Brain microvascular endothelial cell (primary cell): ENCODE measurements around the gene OPHN1.

Source experiments
- DNase-seq: peaks from one replicate; pipeline ENCODE4 v3.0.0-alpha.2; 2020
- H3K27ac ChIP-seq: fragments of 250-450 bp; sonication (Bioruptor Pico); 2 replicates; pipeline ENCODE4 v1.5.1; 2020; ENCODE audit warnings: mild to moderate bottlenecking, moderate library complexity
- H3K27me3 ChIP-seq: fragments of 250-450 bp; sonication (Bioruptor Pico); replicated peaks from 2 replicates; pipeline ENCODE4 v1.5.1; 2020; ENCODE audit warnings: mild to moderate bottlenecking
- H3K36me3 ChIP-seq: fragments of 250-450 bp; sonication (Bioruptor Pico); replicated peaks from 2 replicates; pipeline ENCODE4 v1.5.1; 2020; ENCODE audit warnings: mild to moderate bottlenecking
- H3K4me3 ChIP-seq: 2 replicates; pipeline ENCODE4 v1.5.1; 2011; ENCODE audit warnings: low read depth, mild to moderate bottlenecking, control low read depth, low read length, moderate library complexity
- in situ Hi-C: cut with HindIII; loops from 2 replicates; pipeline ENCODE4 v1.10.0; 2017; ENCODE audit warnings: low sequenced_read_pairs, low pct_ligation_motif_present
- TF ChIP-seq, protein P1 (sequence below): IDR thresholded peaks from 2 replicates; pipeline ENCODE4 v1.5.1; 2011; ENCODE audit warnings: low read depth, mild to moderate bottlenecking, moderate library complexity, low read length, control low read depth, inconsistent platforms; ENCODE audit errors: missing control alignments

The OPHN1 gene

DNA sequence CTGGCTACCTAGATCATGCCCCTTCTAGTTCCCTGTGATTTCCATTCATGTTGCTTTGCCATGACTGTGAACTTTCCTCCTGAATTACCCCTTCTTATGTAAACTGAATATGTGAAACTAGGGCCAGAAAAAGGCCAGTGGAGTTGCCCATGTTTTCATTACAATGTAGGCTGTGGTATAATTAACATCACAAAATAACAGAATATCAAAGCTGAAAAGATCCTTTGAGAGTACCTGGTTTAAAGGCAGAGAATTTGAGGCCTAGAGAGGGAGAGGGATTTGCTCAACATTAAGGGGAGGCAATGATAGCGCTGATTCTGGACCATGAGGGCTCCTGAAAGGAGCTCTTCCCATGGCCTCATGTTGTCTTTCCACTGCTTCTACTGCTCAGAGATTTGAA is 392.2 kb downstream of the OPHN1 start:
- in situ Hi-C loops, result no loop called here
- no peaks in the 10 kb centered on the region for H3K36me3 ChIP-seq
- H3K27ac ChIP-seq, result no peak overlapping the region
- no peaks in the 10 kb centered on the region for H3K27me3 ChIP-seq
- DNase-seq, result no peak
- H3K4me3 ChIP-seq, result no peak overlapping the region
- TF ChIP-seq, protein P1, sequence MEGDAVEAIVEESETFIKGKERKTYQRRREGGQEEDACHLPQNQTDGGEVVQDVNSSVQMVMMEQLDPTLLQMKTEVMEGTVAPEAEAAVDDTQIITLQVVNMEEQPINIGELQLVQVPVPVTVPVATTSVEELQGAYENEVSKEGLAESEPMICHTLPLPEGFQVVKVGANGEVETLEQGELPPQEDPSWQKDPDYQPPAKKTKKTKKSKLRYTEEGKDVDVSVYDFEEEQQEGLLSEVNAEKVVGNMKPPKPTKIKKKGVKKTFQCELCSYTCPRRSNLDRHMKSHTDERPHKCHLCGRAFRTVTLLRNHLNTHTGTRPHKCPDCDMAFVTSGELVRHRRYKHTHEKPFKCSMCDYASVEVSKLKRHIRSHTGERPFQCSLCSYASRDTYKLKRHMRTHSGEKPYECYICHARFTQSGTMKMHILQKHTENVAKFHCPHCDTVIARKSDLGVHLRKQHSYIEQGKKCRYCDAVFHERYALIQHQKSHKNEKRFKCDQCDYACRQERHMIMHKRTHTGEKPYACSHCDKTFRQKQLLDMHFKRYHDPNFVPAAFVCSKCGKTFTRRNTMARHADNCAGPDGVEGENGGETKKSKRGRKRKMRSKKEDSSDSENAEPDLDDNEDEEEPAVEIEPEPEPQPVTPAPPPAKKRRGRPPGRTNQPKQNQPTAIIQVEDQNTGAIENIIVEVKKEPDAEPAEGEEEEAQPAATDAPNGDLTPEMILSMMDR, result no peak

DNA sequence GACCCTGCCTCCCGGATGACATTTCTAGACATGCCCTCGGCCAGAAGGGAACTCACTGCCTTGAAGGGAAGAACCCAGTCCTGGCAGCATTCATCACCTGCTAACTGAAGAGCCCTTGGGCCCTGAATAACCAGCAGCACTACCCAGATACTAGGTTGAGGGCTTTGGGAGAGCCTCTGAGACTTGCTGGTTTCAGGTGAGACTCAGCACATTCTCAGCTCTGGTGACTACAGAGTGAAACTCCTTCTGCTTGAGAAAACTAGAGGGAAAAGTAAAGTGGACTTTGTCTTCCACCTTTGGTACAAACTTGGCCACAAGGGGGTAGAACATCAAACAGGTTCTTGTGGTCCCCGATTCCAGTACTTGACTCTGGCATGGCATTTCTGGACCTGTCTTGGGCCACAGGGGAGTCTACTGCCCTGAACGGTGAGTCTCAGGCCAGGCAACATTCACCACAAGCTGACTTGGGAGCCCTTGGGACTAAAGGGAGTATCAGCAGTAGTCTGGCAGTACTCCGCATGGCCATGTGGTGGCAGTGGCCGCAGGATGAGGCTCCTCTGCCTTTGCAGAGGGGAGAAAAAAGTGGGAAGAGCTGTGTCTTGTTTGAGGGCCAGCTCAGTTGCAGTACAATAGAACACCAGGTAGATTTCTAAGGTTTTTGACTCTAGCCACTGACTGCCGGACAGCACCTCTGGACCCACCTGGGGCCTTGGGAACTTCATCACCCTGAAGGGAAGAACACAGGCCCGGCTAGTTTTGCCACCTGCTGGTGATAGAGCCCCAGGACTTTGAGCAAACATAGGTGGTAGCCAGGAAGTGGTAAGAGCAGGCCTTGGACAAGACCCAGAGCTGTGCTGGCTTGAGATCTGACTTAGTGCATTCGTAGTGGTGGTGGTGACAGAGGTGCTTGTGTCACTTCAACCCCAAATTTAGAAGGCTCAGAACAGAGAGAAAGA is 414.8 kb downstream of the OPHN1 start:
- Histone ChIP-seq H3K4me3 (no peak overlapping the region), H3K27ac (no peak overlapping the region), H3K36me3 (no peaks in the 10 kb centered on the region), H3K27me3 (no peaks in the 10 kb centered on the region)
- peak; percentile 18 for DNase-seq
- TF ChIP-seq, protein P1, result peak; percentile 72
- in situ Hi-C loops, result no loop called here

DNA sequence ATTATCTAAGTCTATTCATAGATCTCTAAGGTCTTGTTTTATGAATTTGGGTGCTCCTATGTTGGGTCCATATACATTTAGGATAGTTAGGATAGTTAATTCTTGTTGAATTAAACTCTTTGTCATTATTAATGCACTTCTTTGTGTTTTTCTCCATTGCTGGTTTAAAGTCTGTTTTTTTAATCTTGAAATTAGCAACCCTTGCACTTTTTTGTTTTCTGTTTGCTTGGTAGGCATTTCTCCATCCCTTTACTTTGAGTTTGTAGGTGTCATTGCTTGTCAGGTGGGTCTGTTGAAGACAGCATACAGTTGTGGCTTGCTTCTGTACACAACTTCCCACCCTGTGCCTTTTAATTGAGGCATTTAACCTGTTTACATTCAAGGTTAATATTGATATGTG is 434.8 kb downstream of the OPHN1 start:
- TF ChIP-seq, protein P1, result no peak
- Histone ChIP-seq H3K4me3 (no peak overlapping the region), H3K36me3 (no peaks in the 10 kb centered on the region), H3K27ac (no peak overlapping the region), H3K27me3 (no peaks in the 10 kb centered on the region)
- in situ Hi-C loops, result no loop called here
- DNase-seq, result no peak
